NK-92 (cell line): ENCODE data around the gene SORCS2.

Source experiments
- DNase-seq: peaks from one replicate; lab custom pipeline; 2025; ENCODE audit not compliant: unreplicated experiment; lab: John Stamatoyannopoulos, UW

SORCS2 gene

GRCh38 chr4:7461230-7461629, 268.9 kb downstream of the SORCS2 start:
- no peak for DNase-seq

- DNase-seq: no peak
Observed at GRCh38 chr4:7462509-7462971, 270.2 kb downstream of the SORCS2 start.

- DNase-seq: no peak
Observed at GRCh38 chr4:7463566-7464258, 271.4 kb downstream of the SORCS2 start.

DNA sequence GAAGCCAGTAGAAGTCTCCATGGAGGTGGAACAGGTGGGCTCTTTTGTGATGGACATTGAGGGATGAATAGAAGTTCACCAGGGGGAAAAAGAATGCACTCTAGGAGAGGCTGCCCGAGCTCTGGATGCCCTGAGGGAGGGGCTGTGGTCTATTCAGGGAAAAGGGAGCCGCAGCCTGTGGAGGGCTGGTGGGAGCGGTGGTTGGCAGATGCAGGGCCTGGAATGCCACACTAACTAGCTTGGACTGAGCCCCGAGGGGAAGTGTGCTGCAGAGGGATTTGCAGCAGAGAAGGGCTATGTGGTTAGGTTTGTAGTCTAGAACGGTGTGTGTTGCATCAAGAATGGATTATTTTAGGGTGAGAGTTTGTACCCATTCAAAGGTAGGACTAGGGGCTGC, 271.9 kb downstream of the SORCS2 start:
- DNase-seq: no peak

GRCh38 chr4:7465017-7465416, 272.7 kb downstream of the SORCS2 start:
- DNase-seq: no peak

GRCh38 chr4:7466215-7466614, 273.9 kb downstream of the SORCS2 start:
- DNase-seq: no peak

DNA sequence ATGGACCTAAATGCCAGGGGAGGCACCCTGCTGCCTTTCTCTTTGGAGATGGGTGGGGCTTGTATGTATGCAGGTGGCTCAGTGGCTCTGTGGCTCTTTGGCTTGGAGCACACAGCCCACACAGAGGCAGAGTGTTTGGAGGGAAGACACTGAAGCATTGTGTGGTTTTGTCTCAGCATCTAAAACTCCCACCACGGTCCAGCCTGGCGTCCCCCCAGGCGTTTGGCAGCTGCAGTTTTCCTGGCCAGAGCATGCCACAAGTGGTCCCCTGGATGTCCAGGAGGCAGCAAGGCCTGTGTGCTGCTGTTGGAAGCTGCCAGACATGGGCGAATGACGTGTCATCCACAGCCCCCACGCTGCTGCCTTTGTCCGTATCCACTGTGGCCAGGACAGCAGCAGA, 274.6 kb downstream of the SORCS2 start:
- no peak for DNase-seq

DNA sequence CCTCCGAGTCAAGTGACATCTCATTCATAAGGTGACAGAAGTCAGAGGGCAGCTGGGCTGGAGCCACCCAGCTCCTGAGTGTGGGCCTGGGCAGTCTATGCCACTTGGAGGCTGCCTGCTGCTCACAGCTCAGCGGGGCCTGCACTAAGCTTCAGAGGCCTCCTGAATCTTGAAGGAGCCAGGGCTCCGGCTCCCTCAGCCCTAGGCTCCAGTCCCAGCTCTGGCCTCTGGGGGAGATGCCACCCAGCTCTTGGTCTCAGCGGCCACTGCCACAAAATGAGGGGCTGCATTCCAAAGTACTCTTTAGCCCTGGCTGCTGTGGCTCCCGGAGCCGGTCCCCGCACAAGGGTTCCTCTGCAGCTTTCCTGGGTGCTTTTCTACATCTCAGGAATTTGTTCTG, 275.1 kb downstream of the SORCS2 start:
- no peak for DNase-seq

DNA sequence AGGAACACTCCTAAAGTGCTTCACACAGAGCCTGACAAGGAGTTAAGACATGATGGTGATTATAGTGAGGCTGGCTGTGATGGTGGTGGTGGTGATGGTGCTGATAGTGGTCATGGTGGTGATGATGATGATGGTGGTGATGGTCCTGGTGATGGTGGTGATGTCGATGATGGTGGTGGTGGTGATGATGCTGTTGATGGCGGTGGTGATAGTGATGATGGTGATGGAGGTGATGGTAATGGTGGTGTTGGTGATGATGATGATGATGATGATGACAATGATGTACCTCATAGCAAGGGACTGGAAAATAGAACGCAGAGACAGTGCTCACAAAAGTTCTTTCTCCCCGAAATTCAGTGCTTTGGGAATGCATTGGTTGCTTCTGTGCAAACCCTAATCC, 276.7 kb downstream of the SORCS2 start:
- DNase-seq: no peak

- no peak for DNase-seq
Observed at GRCh38 chr4:7470111-7470510, 277.8 kb downstream of the SORCS2 start.

DNA sequence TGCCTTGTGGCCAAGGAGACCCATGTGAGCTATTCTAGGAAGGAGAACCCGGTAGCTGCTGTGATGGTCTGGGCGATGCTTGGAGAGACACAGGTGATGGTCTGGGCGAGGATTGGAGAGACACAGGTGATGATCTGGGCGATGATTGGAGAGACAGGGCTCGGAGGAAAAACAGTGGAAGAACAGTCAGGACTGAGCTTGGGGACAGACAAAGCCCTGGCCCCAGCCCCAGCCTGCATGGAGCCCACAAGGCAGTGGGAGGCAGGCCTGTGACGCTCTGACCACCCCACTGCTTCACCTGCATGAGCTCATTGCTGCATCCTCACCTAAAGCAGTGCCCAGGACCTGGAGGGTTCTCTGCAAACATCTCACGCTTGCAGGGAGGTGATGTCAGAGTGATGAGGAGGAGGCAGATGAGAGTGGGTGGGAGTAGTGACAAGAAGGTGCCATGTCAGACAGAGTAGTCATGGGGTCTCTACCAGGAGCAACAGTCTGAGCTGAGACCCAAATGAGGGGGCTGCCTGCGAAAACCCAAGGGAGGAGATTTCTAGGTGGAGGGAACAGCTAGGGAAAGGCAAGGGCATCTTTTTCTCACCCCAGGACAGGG, 278.3 kb downstream of the SORCS2 start:
- DNase-seq: no peak

DNA sequence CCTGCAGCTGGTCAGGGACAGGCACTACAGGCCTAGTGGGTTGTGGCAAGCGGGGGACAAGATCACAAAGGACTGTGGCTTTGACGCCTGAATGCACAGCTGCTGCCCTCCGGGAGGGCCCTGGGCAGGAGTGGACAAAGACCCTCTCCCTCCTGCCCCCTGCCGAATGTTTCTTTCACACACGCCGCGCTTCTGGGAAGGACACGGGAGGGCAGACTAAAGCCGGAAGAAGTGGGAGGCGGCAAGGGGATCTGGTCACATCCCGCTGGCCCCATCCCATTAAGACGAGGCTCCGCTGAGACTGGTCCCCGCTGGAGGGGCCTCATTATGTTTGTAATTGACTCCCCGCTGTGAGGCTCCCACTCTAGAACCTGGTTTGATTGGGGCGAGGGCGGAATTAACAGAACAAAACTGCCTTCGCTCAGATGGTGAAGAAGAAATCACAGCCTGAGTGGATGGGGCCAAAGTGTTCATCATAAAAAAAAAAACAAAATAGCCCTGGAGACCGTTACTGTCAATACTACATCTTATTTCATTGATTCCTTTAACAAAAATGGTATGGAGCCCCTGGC, 280.2 kb downstream of the SORCS2 start:
- no peak for DNase-seq

GRCh38 chr4:7473081-7473480, 280.7 kb downstream of the SORCS2 start:
- no peak for DNase-seq

- DNase-seq: no peak
Observed at GRCh38 chr4:7474320-7474719, 282.0 kb downstream of the SORCS2 start.

DNA sequence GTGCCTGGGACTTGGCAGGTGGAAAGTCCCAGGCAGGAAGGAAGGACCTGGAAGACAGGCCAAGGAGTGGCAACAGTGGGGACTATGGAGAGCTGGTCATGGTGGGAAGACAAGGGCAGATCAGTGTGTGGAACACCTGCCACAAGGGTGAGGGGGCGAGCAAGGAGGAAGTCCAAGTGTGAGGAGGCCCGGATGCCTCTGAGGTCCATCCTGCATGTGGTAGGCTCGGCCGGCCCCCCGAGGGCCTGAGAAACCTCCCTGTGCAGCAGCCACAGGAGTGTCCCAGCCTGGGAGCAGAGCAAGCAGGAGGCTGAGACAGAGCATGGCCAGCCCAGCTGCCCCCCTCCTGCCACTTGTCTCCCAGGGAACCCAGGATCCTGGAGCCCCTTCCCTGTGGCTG, 282.9 kb downstream of the SORCS2 start:
- DNase-seq: no peak

DNA sequence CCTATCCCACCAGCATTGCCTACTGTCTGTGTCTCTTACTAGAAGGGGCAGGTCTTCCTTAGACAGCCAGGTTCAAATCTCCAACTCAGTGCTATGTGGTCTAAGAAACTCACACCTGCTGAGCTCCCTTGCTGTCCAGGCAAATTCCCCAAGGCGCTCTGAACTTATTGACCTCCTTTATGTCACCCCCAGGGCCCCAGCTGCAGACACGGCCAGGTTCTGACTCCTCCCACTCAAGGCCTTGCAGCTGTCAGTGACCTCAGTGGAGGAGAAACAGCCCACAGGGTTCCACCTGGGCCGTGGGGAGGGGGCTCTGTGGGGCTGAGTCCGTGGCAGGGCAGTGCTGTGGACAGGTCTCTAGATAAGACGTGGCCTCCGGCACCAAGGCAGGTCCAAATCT, 284.5 kb downstream of the SORCS2 start:
- no peak for DNase-seq

- DNase-seq: no peak
Observed at GRCh38 chr4:7477695-7478094, 285.4 kb downstream of the SORCS2 start.

DNA sequence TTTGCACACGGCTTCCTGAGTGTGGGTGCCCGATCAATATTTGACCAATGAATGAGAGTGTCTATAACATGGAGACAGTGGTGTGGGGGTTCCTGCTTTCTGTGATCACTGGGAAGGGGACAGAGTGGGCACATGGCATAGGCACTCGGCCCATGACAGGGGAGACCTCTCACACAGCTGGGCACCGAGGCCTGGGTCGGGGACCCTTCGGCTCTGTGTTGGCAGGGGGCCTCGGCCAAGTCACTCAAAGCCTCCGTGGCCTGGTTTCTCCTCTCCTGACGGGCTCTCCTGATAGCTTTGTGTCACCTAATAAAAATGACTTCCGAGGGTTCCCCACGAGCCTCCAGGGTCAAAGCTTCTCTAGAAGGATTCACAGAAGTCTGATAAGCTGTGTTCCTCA, 286.3 kb downstream of the SORCS2 start:
- DNase-seq: no peak

DNA sequence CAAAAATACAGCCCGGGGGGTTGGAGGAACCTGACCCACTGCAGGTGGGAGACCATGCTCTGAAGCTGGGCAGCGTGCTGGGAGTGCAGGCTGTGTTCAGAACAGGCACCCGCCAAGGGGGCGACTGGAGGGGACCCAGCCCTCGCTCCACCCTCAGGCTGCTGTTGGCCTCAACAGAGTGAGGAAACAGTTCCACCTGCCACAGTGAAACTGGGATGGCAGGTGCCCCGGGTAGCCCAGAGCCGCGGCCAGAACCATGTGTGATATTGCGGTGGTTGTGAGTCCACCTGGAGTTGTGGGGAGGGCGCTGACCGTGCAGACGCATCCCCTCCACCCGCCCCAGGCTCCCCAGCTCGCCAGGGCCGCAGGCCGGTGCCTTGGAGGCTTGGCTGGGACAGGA, 288.1 kb downstream of the SORCS2 start:
- no peak for DNase-seq

DNA sequence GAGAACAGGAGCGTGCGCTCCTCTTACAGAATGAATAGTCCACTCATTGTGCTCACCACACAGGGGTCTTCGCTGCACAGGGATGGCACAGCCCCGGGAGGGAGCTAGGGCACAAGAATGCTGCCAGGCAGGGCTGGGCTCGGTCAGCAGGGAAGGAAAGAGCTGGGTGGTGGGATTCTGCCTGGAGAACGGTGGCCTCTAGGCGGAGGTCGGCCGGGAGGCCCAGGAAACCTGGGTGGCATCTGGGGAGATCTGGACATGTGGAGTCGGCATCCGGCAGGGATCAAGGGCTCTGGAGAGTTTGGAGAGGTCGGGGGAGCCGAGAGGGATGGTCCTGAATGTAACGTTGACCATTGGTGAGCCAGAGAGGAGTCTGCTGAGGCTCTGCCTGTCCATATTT, 288.9 kb downstream of the SORCS2 start:
- no peak for DNase-seq

GRCh38 chr4:7485096-7485495, 292.8 kb downstream of the SORCS2 start:
- DNase-seq: no peak

GRCh38 chr4:7486101-7486500, 293.8 kb downstream of the SORCS2 start:
- DNase-seq: no peak

DNA sequence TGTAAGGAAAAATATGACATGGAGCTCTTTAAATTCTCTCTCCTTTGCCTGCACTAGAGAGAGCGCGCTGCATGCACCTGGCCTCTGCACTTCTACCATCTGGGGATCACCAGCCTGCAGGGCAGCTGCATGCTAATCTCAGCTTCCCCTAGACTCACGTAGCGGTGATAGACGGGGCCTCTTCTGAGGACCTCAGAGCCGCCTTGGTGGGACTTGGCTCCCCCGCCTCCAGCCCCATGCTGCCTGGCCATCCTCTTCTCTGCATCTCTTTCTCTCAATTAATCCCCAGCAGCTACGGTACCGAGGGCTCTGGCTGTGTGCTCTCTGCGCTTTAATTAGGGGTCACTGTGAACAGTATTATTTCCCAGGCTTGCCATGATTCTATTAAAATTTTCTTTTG, 295.2 kb downstream of the SORCS2 start:
- no peak for DNase-seq
